Muscle layer of colon (tissue), 2 donors: ENCODE results near the gene RBM24.

ENCODE experiments used
- H3K27ac ChIP-seq: one replicate; pipeline ENCODE4 v1.7.0; 2013; ENCODE audit warnings: low read depth, mild to moderate bottlenecking, low read length, moderate library complexity
- H3K27me3 ChIP-seq, 2 donors: one replicate each; pipeline ENCODE4 v1.7.0; 2013; ENCODE audit warnings: low read length in 2 of 2, mild to moderate bottlenecking in 2 of 2; ENCODE audit not compliant: insufficient read depth in 2 of 2, control insufficient read depth in 1 of 2
- H3K36me3 ChIP-seq: one replicate; pipeline ENCODE4 v1.7.0; 2013; ENCODE audit warnings: mild to moderate bottlenecking, low read length; ENCODE audit not compliant: insufficient read depth
- H3K4me1 ChIP-seq: one replicate; pipeline ENCODE4 v1.7.0; 2013; ENCODE audit warnings: mild to moderate bottlenecking, low read length; ENCODE audit not compliant: insufficient read depth
- H3K4me3 ChIP-seq, 2 donors: one replicate each; pipeline ENCODE4 v1.7.0; 2013; ENCODE audit warnings: low read length in 2 of 2, low read depth in 1 of 2, mild to moderate bottlenecking in 1 of 2, moderate library complexity in 1 of 2
- H3K9ac ChIP-seq: one replicate; pipeline ENCODE4 v1.7.0; 2013; ENCODE audit warnings: low read length
- H3K9me3 ChIP-seq: one replicate; pipeline ENCODE4 v1.7.0; 2013; ENCODE audit warnings: mild to moderate bottlenecking, low read length
- donor health status: abdominal sarcoma.
- donor health status: Adenocarcinoma of cecum.

RBM24 gene

GRCh38 chr6:17269840-17270239 lies 11.3 kb upstream of the RBM24 start:
- Histone ChIP-seq H3K9ac (no peak overlapping the region), H3K4me1 (no peaks in the 10 kb centered on the region), H3K9me3 (no peaks in the 10 kb centered on the region), H3K27ac (no peak overlapping the region), H3K4me3 (no peak overlapping the region), H3K36me3 (no peaks in the 10 kb centered on the region), H3K27me3 (no peaks in the 10 kb centered on the region)

DNA sequence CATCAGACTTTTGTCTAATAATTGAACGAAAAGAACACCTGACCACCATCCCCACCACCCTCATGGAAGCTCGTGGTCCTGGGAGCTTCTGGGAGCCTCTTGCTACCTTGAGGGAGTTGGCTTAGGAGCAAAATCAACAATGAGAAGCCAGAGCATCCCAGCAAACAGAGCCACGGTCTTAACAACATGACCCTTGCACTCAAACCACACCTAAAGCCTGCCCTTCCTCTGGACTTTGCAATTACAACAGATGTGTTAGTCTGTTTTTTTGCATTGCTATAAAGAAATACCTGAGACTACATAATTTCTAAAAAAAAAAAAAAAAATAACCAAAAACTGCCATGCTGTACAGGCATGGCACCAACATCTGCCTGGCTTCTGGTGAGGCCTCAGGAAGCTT lies 9.5 kb upstream of the RBM24 start:
- H3K9ac ChIP-seq, result no peak overlapping the region
- H3K4me3 ChIP-seq, result no peak overlapping the region
- no peaks in the 10 kb centered on the region for H3K9me3 ChIP-seq
- H3K27ac ChIP-seq, result no peak overlapping the region
- no peaks in the 10 kb centered on the region for H3K4me1 ChIP-seq
- H3K36me3 ChIP-seq, result no peaks in the 10 kb centered on the region
- no peaks in the 10 kb centered on the region for H3K27me3 ChIP-seq

DNA sequence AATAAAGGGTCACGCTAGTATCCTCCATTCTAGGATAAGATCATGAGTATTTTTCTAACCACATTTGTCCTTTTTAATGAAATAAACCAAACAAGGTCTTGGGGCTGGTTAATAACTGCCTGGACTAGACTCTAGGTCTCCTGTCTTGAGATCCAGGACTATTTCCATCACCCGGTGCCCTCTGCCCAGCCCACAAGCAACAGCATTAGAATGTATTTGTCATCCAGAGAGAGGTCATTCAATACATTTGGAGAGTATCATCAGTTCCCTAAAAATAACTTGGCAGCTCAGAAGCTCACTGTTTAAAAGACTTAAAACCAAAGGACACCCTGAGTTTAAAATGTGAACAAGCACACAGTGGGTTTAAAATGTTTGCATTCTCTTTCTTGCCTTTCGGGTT lies 4.4 kb upstream of the RBM24 start:
- Histone ChIP-seq H3K4me1 (peaks cover 19% of the 10 kb centered on the region), H3K9me3 (no peaks in the 10 kb centered on the region), H3K27ac (no peak overlapping the region), H3K9ac (peak overlapping the region; percentile 3), H3K36me3 (no peaks in the 10 kb centered on the region), H3K4me3 (peak overlapping the region in 1 of 2 donors; percentile 17), H3K27me3 (no peaks in the 10 kb centered on the region)

DNA sequence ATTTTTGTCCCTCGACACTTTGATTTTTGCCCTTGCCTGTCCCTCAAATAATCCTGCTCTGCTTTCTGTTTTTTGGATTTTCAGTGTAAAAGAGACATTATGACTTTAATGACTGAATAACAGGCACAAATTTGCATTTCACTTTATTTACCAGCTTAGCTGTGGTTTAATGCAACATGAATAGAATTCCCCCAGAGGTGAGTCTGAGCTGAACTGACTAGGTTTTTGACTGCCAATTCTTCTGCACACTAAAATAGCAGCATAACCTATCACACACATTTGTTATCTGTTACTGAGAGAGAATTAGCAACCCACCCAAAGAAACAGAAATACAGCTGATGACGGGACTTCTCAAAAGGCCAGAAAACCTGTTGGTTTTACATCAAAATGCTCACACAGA lies 3.9 kb upstream of the RBM24 start:
- Histone ChIP-seq H3K9ac (peak overlapping the region; percentile 3), H3K4me3 (peak overlapping the region in 1 of 2 donors; percentile 17), H3K9me3 (no peaks in the 10 kb centered on the region), H3K36me3 (no peaks in the 10 kb centered on the region), H3K27ac (peak overlapping the region; percentile 8), H3K27me3 (no peaks in the 10 kb centered on the region), H3K4me1 (peaks cover 19% of the 10 kb centered on the region)

GRCh38 chr6:17278289-17279063 lies 2.7 kb upstream of the RBM24 start:
- H3K4me1 ChIP-seq, result peaks cover 23% of the 10 kb centered on the region
- H3K27me3 ChIP-seq, result no peaks in the 10 kb centered on the region
- no peak overlapping the region for H3K9ac ChIP-seq
- H3K4me3 ChIP-seq, result no peak overlapping the region
- H3K9me3 ChIP-seq, result no peaks in the 10 kb centered on the region
- H3K36me3 ChIP-seq, result no peaks in the 10 kb centered on the region
- peak overlapping the region; percentile 61 for H3K27ac ChIP-seq

GRCh38 chr6:17280138-17280537 lies 1.0 kb upstream of the RBM24 start:
- peaks cover 23% of the 10 kb centered on the region for H3K4me1 ChIP-seq
- no peaks in the 10 kb centered on the region for H3K36me3 ChIP-seq
- H3K9me3 ChIP-seq, result no peaks in the 10 kb centered on the region
- no peaks in the 10 kb centered on the region for H3K27me3 ChIP-seq
- peak overlapping the region; percentile 91 for H3K27ac ChIP-seq
- no peak overlapping the region for H3K9ac ChIP-seq
- H3K4me3 ChIP-seq, result peak overlapping the region; percentile 51 to 73

GRCh38 chr6:17280552-17281090 lies 540 bp upstream of the RBM24 start:
- Histone ChIP-seq H3K9ac (no peak overlapping the region), H3K9me3 (no peaks in the 10 kb centered on the region)

DNA sequence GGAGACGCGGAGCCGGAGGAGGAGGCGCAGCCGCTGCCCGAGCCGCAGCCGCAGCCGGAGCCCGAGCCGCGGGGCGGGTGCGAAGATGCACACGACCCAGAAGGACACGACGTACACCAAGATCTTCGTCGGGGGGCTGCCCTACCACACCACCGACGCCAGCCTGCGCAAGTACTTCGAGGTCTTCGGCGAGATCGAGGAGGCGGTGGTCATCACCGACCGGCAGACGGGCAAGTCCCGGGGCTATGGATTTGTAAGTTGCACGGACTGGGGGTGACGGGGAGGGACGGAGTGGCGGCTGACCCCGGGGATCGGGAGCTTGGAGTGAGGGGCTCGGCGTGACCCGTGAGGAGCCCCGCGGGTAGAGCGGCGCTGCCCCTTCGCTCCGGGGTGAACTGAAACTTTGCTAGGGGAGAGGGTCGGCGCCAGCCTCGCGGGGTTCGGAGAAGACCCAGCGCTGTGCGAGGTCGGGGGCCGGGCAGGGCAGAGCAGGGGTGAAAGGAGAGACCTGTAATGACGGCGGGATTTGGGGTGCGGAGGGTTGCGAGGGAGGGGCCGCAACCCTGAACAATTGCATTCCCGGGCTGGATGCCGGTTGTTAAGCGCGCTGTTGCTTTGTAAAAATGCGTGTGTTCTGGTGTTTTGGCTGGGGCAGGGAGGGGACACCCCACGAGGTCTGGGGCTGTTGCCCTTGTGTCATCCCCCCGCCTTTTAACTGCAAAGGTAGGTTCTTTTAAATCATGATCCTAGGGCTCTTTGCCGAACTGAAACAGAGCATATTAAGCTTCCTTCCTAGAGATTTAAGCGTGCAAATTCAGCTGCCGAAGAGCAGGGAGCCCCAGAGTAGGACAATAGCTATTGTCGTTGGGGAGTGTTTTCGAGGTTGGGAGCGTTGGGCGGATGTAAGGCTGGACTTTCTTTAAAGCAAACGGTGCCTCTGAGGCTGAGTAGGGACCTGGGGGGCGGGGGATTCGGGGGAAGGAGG lies 628 bp downstream of the RBM24 start:
- H3K4me3 ChIP-seq, result peak overlapping the region; percentile 84 to 88
- H3K27me3 ChIP-seq, result no peaks in the 10 kb centered on the region
- H3K9ac ChIP-seq, result peak overlapping the region; percentile 89
- no peaks in the 10 kb centered on the region for H3K36me3 ChIP-seq
- H3K27ac ChIP-seq, result peak overlapping the region; percentile 84
- no peaks in the 10 kb centered on the region for H3K9me3 ChIP-seq
- H3K4me1 ChIP-seq, result peaks cover 23% of the 10 kb centered on the region

More at GRCh38 chr6:17280552-17281090, 540 bp upstream of the RBM24 start:
- Histone ChIP-seq H3K36me3 (no peaks in the 10 kb centered on the region), H3K27ac (peak overlapping the region; percentile 91), H3K27me3 (no peaks in the 10 kb centered on the region), H3K4me3 (peak overlapping the region; percentile 51 to 73), H3K4me1 (peaks cover 23% of the 10 kb centered on the region)

GRCh38 chr6:17283074-17283473 lies 1.9 kb downstream of the RBM24 start:
- Histone ChIP-seq H3K4me3 (peak overlapping the region in 1 of 2 donors; percentile 42), H3K4me1 (peaks cover 13% of the 10 kb centered on the region), H3K9me3 (no peaks in the 10 kb centered on the region), H3K27me3 (no peaks in the 10 kb centered on the region), H3K27ac (no peak overlapping the region), H3K36me3 (no peaks in the 10 kb centered on the region), H3K9ac (no peak overlapping the region)

- Histone ChIP-seq H3K4me3 (no peak overlapping the region), H3K9me3 (no peaks in the 10 kb centered on the region), H3K27ac (peak overlapping the region; percentile 41), H3K9ac (no peak overlapping the region), H3K27me3 (no peaks in the 10 kb centered on the region), H3K4me1 (peaks cover 14% of the 10 kb centered on the region), H3K36me3 (peaks cover 4% of the 10 kb centered on the region)
These were observed 8.5 kb downstream of the RBM24 start for GRCh38 chr6:17289630-17290061.

DNA sequence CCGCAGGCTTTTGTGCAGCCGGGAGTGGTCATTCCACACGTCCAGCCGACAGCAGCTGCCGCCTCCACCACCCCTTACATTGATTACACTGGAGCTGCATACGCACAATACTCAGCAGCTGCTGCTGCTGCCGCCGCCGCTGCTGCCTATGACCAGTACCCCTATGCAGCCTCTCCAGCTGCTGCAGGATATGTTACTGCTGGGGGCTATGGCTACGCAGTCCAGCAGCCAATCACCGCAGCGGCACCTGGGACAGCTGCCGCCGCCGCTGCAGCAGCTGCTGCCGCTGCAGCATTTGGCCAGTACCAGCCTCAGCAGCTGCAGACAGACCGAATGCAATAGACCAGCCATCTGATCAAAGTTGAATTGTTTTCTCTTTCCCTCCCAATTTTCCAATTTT lies 10.6 kb downstream of the RBM24 start:
- Histone ChIP-seq H3K4me1 (peaks cover 14% of the 10 kb centered on the region), H3K36me3 (peaks cover 4% of the 10 kb centered on the region), H3K27me3 (no peaks in the 10 kb centered on the region), H3K4me3 (no peak overlapping the region), H3K9me3 (no peaks in the 10 kb centered on the region), H3K27ac (no peak overlapping the region), H3K9ac (no peak overlapping the region)
